22Rv1 (cell line): ENCODE data around the gene DOCK10.

Experiments used
- H3K27ac ChIP-seq: fragments of 450-650 bp; 2 replicates; pipeline ENCODE4 v1.5.1; 2017
- ZFX ChIP-seq: fragments of 450-650 bp; IDR thresholded peaks from 2 replicates; pipeline ENCODE4 v1.6.1; 2017; ENCODE audit warnings: antibody characterized with exemption, borderline replicate concordance
- TF ChIP-seq, protein P1 (sequence below): fragments of 450-650 bp; IDR thresholded peaks from 2 replicates; pipeline ENCODE4 v1.5.1; 2017; ENCODE audit warnings: mild to moderate bottlenecking

Gene DOCK10

DNA sequence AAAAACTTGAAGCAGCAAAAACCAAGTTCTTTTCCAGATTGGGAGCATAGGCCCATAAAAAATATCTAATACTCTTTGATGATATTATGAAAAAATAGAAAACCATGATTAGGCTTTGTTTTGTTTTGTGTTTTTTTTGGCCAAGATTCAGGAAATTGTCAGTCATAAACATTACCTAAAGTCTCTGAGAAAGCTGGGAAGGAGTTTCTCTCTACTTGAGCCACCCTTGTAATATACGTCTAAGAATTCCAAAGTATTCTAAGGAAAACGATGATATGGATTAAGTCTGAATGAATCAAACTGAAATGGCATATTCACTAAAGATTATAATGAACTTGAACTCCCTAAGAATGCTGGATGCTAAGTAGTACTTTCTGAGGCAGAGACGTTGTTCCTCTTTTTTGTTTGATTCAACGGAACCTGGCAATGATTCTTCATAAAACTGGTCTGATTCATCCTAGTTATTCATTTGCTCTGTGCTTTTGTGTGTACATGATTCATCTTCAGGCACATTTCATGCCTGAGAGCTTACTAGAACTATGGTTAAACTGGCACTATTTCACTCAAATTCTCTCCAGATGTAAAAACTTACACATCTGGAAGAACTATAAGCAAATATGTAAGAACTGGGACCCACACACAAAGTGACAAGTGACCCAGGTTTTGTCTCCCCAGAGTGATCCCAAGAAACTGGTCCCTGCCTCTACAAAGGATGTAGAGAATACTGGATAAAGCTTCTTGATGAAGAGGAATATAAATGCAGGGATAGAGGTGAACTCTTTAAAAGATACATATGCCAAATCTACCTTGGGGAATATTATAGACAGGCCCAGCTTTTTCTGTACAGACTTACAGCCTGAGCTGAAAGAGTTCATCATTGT lies 159.7 kb downstream of the DOCK10 start:
- H3K27ac ChIP-seq = no peak overlapping the region
- TF ChIP-seq, protein P1, sequence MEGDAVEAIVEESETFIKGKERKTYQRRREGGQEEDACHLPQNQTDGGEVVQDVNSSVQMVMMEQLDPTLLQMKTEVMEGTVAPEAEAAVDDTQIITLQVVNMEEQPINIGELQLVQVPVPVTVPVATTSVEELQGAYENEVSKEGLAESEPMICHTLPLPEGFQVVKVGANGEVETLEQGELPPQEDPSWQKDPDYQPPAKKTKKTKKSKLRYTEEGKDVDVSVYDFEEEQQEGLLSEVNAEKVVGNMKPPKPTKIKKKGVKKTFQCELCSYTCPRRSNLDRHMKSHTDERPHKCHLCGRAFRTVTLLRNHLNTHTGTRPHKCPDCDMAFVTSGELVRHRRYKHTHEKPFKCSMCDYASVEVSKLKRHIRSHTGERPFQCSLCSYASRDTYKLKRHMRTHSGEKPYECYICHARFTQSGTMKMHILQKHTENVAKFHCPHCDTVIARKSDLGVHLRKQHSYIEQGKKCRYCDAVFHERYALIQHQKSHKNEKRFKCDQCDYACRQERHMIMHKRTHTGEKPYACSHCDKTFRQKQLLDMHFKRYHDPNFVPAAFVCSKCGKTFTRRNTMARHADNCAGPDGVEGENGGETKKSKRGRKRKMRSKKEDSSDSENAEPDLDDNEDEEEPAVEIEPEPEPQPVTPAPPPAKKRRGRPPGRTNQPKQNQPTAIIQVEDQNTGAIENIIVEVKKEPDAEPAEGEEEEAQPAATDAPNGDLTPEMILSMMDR = no peak
- no peak for TF ChIP-seq ZFX

DNA sequence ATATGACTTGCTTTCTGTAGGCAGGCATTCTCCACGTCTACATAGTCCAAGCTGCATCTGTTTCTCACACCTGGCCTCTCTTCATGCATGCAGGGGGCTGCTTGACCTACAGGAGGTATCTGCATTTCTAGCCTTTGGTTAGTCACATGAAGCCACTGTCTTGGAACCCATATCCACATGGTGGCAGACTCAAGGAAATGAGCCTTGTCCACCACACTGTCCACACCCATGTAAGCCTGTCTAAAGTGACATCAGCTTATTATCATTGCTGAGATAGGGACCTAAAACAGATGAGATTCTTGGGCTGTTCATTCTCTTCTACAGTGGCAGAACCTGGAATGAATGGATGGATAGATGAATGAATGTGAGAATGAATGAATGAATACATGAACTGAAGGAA lies 160.4 kb downstream of the DOCK10 start:
- TF ChIP-seq, protein P1 = no peak
- no peak for TF ChIP-seq ZFX
- H3K27ac ChIP-seq = no peak overlapping the region

DNA sequence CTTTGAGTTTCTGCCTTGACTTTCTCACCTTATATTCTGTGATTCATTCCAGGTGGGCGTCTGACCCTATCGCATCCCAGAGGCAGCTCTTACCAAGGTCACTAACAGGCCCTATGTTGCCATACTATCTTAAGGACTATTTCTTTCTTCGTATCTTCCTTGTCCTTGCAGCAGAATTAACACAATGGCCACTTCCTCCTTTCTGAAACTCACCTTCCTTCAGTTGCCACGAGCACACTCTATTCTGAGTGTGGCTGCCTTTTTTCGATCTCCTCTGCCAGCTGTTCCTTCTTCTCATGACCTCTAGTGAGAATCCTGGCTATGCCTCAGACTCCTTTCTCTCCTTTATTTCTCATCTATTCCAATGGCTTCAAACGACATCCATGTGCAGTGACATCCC lies 165.7 kb downstream of the DOCK10 start:
- H3K27ac ChIP-seq = no peak overlapping the region
- TF ChIP-seq, protein P1 = no peak
- TF ChIP-seq ZFX = no peak

DNA sequence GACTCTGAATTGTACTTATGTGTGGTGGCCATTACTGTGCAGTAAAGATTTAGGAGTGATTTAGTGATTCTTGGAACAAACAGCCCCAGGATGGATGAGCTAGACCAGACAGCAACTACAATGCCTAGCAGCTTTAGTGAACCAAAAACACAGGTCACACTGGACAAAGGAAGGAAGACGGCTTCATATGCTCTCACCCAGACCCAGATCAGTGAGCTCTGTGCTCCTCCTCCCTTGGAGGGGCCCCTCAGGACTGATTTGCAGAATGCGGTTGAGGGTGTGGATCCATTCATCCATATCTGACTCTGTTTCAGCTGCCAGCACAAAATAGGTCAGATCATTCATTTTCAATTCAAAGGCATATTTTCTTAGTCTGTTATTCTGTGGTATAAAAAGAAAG lies 166.4 kb downstream of the DOCK10 start:
- TF ChIP-seq, protein P1 = no peak
- TF ChIP-seq ZFX = no peak
- H3K27ac ChIP-seq = no peak overlapping the region

DNA sequence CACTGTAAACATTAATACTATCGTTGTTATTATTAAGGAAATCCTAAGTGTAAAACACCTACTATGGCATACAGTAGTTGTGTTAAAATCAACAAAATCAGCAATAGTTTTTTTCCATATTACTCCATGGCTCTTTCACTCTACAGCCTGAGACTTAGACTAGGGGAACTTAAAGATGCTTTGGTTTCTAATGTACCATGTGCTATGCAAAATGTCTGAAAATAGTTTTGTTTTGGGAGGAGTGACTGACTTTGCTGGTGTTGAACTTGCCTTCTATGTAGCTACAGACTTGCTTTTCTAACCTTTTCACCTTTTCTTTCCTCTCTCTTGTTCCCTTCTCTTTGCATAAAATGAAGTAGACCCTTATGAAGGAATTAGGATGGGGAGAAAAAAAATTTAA lies 167.1 kb downstream of the DOCK10 start:
- H3K27ac ChIP-seq = no peak overlapping the region

DNA sequence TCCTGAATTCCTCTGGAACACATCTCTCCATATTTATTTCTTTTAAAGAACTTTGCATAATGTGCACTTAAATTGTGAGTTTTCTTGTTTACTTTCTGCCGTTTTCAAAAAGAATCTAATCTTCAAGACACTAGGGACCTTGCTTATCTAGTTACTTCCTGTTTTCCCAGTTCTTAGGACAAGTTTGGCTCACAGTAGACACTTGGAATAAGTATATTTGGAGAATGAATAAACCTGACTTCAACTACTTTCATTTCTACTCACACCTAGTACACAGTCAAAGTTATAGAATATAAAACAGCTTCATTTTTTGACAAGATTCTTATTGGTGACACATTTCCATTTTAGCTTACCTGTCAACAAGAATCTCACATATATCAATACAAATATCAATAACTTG lies 170.5 kb downstream of the DOCK10 start:
- H3K27ac ChIP-seq = no peak overlapping the region
- TF ChIP-seq, protein P1 = no peak
- no peak for TF ChIP-seq ZFX

More for the DNA sequence above, 167.1 kb downstream of the DOCK10 start:
- TF ChIP-seq, protein P1 = no peak
- no peak for TF ChIP-seq ZFX

DNA sequence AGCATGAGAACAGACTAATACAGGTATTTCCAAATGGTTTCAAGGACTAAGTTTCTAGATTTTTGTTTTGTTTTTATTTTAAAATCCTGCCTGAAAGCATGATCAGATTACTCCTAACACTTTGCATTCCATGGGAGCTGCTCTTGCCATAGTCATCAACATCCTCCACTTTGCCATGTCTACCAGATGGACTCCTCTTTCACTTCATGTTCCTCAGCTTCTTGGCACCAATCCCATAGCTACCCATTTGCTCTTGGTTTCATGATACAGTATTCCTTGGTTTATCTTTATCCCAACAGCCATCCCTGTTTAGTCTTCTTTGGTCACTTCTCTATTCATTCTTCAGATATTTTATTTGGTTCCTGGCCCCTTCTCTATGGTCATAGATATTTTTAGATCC lies 171.9 kb downstream of the DOCK10 start:
- no peak for TF ChIP-seq ZFX
- TF ChIP-seq, protein P1 = no peak
- H3K27ac ChIP-seq = no peak overlapping the region
